Stimulated activated CD8-positive, alpha-beta memory T cell treated with anti-CD3 and anti-CD28 coated beads, Interleukin-12 subunit alpha, Interleukin-12 subunit beta, amount 100 ng/mL, for 4 hours (primary cell): ENCODE measurements around the gene GAB4.

Experiments
- DNase-seq: peaks from one replicate; pipeline ENCODE4 v3.0.0-alpha.2; 2020; ENCODE audit warnings: low read depth

The GAB4 gene

GRCh38 chr22:16914006-16914405 is 94.0 kb downstream of the GAB4 start:
- DNase-seq: no peak

- no peak for DNase-seq
Observed at GRCh38 chr22:16912281-16912680, 95.7 kb downstream of the GAB4 start.
